ENCODE measurements around the gene URB2. TPM values are rescaled to one million over a fixed set of nuclear protein-coding genes. Genes with fewer than 3 reads are reported as not detected.

The URB2 gene
- total and polyA plus RNA-seq, 2 of the 13 experiments (the other 11 are each of a cell fraction or from before 2014, with no cell fraction given), result 4.0 to 17.6 TPM

GRCh38 chr1:229625915-229626831 lies at the start of gene URB2, which contains the start of gene TAF5L (continued):
- TF ChIP-seq KDM1A (CRISPR knock-in tag; IDR thresholded peaks at IDR 0.05) (no peak), HES4 (CRISPR knock-in tag; IDR thresholded peaks at IDR 0.05; ENCODE audit: borderline replicate concordance) (no peak), HMG20B (CRISPR knock-in tag; conservative IDR thresholded peaks at IDR 0.05) (no peak), MED8 (CRISPR knock-in tag; IDR thresholded peaks at IDR 0.05; ENCODE audit: insufficient replicate concordance) (no peak), ZBTB43 (CRISPR knock-in tag; conservative IDR thresholded peaks at IDR 0.05) (no peak), GATAD1 (CRISPR knock-in tag; IDR thresholded peaks at IDR 0.05) (peak; percentile 79), HINFP (CRISPR knock-in tag; IDR thresholded peaks at IDR 0.05; ENCODE audit: low read depth) (peak; percentile 66; the same call in 1 of the 2 replicates), RAD21 (CRISPR knock-in tag; IDR thresholded peaks at IDR 0.05) (no peak; the same call in 1 of the 2 replicates), SNRNP70 (IDR thresholded peaks at IDR 0.05; ENCODE audit: low read depth, low read length) (no peak), RBFOX2 (IDR thresholded peaks at IDR 0.05; ENCODE audit: low read depth, low read length) (peak; percentile 84), BRF2 (CRISPR knock-in tag; IDR thresholded peaks at IDR 0.05) (no peak), HOXA7 (CRISPR knock-in tag; IDR thresholded peaks at IDR 0.05) (no peak), ELF3 (CRISPR knock-in tag; IDR thresholded peaks at IDR 0.05) (no peak), GABPA (IDR thresholded peaks at IDR 0.05; ENCODE audit: low read depth, low read length) (peak; percentile 83), GABPA (CRISPR knock-in tag; IDR thresholded peaks at IDR 0.05; ENCODE audit: low read depth) (peak; percentile 42; the same call in 1 of the 2 replicates)
- TF ChIP-seq, protein P1, sequence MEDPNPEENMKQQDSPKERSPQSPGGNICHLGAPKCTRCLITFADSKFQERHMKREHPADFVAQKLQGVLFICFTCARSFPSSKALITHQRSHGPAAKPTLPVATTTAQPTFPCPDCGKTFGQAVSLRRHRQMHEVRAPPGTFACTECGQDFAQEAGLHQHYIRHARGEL (CRISPR knock-in tag; IDR thresholded peaks at IDR 0.05), result no peak
- TF ChIP-seq, protein P2, sequence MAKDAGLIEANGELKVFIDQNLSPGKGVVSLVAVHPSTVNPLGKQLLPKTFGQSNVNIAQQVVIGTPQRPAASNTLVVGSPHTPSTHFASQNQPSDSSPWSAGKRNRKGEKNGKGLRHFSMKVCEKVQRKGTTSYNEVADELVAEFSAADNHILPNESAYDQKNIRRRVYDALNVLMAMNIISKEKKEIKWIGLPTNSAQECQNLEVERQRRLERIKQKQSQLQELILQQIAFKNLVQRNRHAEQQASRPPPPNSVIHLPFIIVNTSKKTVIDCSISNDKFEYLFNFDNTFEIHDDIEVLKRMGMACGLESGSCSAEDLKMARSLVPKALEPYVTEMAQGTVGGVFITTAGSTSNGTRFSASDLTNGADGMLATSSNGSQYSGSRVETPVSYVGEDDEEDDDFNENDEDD (CRISPR knock-in tag; IDR thresholded peaks at IDR 0.05; ENCODE audit: borderline replicate concordance), result peak; percentile 72
- TF ChIP-seq, protein P3, sequence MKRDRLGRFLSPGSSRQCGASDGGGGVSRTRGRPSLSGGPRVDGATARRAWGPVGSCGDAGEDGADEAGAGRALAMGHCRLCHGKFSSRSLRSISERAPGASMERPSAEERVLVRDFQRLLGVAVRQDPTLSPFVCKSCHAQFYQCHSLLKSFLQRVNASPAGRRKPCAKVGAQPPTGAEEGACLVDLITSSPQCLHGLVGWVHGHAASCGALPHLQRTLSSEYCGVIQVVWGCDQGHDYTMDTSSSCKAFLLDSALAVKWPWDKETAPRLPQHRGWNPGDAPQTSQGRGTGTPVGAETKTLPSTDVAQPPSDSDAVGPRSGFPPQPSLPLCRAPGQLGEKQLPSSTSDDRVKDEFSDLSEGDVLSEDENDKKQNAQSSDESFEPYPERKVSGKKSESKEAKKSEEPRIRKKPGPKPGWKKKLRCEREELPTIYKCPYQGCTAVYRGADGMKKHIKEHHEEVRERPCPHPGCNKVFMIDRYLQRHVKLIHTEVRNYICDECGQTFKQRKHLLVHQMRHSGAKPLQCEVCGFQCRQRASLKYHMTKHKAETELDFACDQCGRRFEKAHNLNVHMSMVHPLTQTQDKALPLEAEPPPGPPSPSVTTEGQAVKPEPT (CRISPR knock-in tag; IDR thresholded peaks at IDR 0.05; ENCODE audit: low read depth), result peak; percentile 45; the same call in 1 of the 2 replicates
